HG02763 (cell line): Measurements from ENCODE around the gene PTPRN2.
"Not testable (repeated sequence)": the region's sequence is repeated elsewhere in the genome, so short reads cannot be mapped to it uniquely, and the experiment has no call there.

Source experiments
- ATAC-seq: cut with Tn5 transposase; IDR thresholded peaks from one replicate; pipeline ENCODE4 v1.9.1; 2021; ENCODE audit warnings: mild to moderate bottlenecking, moderate library complexity; ENCODE audit not compliant: unreplicated experiment

The PTPRN2 gene

DNA sequence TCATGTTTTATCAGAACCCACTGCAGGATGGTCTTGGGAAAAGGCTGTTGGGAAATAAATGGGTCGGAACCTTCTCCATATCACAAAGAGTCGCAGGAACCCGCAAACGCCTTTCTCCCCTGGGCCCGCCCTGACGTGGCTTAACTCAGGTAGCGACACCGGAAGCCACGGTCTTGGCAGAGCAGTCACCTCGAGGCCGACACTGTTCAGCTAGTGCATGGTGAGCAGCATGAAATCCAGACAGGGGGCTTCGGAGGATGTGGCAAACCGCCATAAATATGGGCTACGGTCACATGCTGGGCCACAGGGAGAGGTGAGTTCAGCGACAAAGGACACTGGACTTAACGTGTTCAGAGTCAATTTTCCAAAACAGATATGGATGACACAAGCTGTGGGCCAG, 421.9 kb downstream of the PTPRN2 start:
- ATAC-seq, result no peak

DNA sequence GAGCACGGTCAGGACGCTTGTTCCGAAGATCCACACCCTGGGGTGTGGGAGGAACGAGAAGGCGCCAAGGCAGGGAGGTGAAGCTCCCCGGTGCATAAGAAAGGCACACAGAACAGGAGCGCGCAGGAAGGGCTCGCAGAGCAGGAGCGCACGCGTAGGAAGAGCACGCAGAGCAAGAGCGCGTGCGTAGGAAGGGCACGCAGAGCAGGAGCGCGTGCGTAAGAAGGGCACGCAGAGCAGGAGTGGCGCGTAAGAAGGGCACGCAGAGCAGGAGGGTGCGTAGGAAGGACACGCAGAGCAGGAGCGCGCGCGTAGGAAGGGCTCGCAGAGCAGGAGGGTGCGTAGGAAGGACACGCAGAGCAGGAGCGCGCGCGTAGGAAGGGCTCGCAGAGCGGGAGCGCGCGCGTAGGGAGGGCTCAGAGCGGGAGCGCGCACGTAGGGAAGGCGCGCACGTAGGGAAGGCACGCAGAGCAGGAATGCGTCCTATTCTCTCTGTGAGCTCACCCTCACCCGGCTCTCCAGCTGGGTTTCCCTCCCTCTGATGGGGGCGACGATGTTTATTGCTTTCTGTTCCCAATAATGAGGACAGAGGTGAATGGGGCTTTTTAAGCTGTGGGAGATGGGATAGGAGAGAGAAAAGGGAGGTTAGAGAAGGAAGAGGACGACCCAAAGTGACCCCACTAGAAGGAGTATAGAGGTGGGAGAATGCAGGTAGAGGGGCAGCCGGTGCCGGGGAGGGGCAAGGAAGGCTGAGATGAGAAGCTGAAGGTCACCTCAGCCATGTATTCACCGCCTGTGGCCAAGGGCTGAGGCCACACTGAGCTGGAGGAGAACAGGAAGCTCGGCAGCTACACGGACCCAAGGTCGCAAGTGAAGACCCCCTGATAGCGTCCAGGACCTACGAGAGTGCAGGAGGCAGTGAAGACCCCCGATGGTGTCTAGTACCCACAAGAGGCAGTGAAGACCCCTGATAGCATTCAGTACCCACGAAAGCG, 423.2 kb downstream of the PTPRN2 start:
- no peak for ATAC-seq

- ATAC-seq, result no peak
Measured at GRCh38 chr7:158161194-158161593, 426.4 kb downstream of the PTPRN2 start.

- no peak for ATAC-seq
Measured at GRCh38 chr7:158160199-158160598, 427.4 kb downstream of the PTPRN2 start.

GRCh38 chr7:158157460-158157859, 430.2 kb downstream of the PTPRN2 start:
- no peak for ATAC-seq

DNA sequence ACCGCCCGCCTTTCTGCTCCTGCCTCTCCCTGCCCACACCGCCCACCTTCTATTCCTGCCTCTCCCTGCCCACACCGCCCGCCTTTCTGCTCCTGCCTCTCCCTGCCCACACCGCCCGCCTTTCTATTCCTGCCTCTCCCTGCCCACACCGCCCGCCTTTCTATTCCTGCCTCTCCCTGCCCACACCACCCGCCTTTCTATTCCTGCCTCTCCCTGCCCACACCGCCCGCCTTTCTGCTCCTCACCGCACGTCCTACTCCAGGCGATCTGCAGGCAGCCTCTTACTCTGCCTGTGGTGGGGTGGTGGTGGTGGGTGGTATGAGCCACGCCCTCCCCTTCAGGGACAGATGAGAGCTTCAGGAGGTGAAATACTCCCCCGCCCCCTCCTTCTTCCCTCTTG, 436.4 kb downstream of the PTPRN2 start:
- ATAC-seq, result not testable (repeated sequence)

- no peak for ATAC-seq
Measured at GRCh38 chr7:158150234-158150633, 437.4 kb downstream of the PTPRN2 start.

DNA sequence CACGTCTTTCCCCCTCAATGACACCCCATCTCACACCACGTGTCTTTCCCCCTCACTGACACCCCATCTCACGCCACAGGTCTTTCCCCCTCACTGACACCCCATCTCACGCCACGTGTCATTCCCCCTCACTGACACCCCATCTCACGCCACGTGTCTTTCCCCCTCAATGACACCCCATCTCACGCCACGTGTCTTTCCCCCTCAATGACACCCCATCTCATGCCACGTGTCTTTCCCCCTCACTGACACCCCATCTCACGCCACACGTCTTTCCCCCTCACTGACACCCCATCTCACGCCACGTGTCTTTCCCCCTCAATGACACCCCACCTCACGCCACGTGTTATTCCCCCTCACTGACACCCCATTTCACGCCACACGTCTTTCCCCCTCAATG, 440.2 kb downstream of the PTPRN2 start:
- not testable (repeated sequence) for ATAC-seq

DNA sequence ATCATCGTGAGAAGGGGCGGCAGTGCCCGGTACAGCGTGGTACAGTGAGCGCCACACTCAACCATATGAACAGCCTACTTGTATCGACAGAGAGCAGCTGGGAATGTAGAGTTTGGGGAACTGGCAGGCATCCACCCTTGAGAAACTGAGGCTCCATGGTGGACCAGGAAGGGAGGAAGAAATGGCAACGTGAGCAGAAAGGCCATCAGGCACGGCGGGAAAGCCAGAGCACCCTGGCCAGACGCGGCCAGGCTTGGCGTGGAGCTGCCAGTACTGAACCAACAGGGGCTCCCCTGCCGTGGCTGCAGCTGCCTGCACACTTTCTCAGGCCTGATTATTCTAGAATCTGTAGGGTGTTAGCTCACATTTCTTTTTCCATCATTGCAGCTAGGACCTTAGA, 442.3 kb downstream of the PTPRN2 start:
- ATAC-seq, result no peak

DNA sequence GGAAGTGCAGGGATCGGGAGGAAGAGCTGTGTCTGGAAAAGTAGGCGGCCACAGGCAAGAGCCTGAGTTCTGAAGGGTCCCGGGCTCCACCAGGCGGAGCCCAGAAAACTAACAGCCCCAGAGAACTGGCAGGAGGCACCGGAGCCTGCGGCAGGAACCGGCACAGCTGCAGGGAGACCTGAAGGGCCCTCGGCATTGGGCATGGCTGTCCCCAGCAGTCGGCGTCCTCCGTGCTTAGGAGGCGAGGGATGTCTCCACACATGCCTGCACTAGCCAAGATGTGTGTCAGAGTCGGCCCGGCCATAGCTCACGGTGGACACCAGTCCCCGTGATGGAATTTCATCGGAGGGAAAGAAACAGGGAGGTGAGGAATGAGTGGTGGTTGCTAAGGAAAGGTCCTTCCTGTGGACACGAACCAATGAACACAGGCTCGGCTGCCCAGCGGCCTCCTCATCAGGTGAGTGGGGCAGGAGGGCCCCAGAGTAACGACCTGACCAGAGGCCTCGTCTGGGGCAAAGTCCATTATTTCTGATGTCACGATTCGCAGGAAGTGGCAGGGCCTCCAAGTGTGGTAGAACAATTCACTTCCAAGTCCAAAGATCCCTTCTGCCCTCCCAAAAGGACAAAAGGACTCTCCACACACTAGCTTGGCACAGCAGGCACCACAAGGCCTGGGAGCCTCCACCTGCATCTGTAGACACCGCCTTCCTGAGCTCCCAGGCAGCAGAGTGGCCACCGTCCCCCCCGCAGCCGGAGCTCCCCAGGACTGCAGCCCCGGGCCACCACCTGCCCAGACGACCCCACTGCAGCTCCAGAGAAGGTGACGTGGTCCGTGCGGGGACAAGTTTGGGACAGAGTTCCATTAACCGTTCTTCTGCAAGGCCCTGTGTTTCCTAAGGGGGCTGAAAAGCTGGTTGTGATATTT, 444.2 kb downstream of the PTPRN2 start:
- no peak for ATAC-seq

DNA sequence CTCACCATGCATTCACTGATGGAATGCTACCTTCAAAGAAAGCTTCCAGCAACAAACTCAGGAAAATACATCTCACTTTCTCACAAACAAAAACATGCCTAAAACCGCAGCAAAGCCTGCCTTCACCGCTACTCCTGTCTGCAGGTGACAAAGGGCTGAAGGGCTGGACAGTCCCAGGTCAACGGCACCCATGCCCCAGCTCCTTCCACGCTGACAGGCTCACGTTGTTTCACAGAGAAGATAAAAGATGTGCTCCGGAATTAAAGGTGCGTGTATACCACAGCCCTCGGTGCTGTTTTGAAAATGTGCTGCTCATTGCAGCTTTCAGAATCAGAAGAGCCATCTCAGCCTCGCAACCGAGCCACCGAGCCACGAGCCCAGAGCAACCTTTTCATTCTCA, 445.0 kb downstream of the PTPRN2 start:
- no peak for ATAC-seq

DNA sequence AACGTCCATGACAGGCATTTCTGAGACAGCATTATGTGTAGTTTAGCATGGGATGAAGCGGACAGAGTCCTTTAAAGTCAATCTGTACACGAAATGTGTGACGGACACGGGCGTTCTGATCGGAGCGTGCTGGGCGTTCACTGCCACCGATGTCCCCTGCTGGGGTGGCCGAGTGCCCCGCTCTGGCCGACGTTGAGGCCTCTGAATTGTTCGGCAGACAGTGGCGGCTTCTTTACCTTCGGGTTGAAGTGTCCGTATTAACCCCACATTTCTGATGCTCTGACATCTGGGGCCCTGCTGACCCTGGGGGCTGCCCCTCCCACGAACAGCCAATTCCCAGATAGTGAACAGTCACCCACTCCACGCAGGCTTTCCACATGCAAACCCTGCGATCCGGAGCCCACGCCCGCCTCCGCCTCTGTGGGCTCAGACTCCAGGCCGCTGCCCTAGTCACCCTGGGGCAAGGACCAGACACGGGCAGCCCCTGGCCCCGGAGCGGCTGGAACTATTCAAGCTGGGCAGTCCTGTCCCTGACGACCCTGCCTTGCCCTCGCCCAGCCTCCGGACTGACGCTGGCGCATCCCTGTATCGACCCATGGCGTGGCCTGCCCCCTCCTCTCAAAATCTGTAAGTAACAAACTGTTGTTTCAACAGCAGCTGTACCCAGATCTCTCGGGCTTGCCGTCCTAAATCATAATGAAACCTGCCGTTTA, 445.7 kb downstream of the PTPRN2 start:
- ATAC-seq, result no peak

GRCh38 chr7:158141221-158141582, 446.4 kb downstream of the PTPRN2 start:
- no peak for ATAC-seq

- no peak for ATAC-seq
Measured at GRCh38 chr7:158140538-158141220, 446.9 kb downstream of the PTPRN2 start.

DNA sequence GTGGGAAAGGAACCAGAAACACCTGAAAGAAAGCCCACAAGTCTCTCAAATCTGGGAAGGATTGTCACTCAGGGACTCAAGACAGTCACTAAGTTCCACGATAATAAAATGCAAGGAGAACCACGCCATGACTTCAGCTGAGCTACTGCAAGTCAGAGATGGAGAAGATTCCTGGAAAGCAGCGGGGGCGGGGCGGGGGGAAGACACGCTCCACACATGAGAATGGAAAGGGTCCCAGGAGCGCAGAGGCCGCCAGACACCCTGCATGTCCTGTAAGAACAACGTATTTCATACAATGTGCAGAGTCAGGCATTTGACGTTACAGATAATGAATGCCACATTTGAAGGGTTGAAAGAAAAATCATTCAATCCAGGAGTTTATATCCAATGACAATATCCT, 448.1 kb downstream of the PTPRN2 start:
- no peak for ATAC-seq

DNA sequence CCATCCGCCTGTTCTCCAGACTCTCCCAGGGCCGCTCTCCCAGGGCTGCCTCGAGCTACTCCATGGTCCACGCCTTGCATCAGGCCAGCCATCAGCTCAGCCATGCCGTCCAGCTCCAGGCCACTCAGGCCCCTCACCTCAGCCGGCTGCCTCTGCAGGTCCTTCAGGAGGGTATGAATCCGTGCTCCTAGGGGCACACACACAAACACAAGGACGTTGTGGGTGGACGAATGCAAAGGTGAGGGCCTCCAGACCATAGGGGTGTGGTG, 449.4 kb downstream of the PTPRN2 start:
- no peak for ATAC-seq

GRCh38 chr7:158137516-158138328, 449.9 kb downstream of the PTPRN2 start:
- no peak for ATAC-seq

DNA sequence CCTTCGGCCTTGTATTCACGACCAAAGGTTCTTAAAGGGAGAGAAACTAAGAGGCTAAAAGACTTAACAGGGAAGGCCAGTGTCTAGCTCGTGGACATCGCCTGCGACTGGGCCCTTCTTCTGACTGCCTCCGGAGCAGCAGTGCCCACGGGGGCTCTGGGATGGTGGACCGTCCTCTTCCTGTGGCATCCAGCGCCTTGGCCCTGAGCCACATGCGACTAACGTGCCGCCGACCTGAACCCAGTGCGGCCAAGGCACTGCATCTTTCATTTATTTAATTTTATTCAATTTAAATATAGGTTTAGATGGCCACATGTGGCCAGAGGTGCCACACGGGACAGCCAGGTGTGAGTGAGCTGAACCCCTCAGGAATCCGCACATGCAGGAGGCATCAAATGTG, 451.7 kb downstream of the PTPRN2 start:
- ATAC-seq, result no peak

DNA sequence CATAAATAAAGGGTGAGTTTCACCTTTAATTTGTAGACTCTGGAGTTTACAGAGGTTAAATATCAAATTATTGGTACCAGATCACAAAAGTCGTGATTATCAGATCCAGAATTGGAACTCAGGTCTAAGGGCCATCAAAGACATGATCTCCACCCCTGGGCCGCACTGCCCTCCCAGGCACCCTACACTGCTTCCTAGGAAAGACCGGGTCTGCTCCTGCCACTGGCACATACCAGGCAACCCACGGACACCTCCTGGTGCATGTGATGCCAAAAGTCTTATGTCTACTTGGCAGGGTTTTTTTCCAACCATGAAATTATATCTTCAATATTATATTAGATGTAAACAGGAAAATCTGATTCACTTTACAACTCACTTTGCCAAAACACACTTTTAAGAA, 452.8 kb downstream of the PTPRN2 start:
- ATAC-seq, result no peak
